Hepatocyte (in vitro differentiated cells): ENCODE results near the gene NR2F1-AS1. TPM values are rescaled to one million over a fixed set of nuclear protein-coding genes. Genes with fewer than 3 reads are reported as not detected.

Source experiments
- DNase-seq: peaks from one replicate; pipeline ENCODE4 v3.0.0-alpha.2; 2016; ENCODE audit warnings: low spot score
- H2AFZ ChIP-seq: fragments of 200-600 bp; sonication (generic); 2 replicates; pipeline ENCODE4 v1.6.0; 2016; ENCODE audit warnings: antibody characterized with exemption, mild to moderate bottlenecking
- H3K27ac ChIP-seq: fragments of 200-600 bp; sonication (generic); 2 replicates; pipeline ENCODE4 v1.5.1; 2016; ENCODE audit warnings: mild to moderate bottlenecking
- H3K27me3 ChIP-seq: fragments of 200-600 bp; sonication (generic); 2 replicates; pipeline ENCODE4 v1.6.1; 2016
- H3K36me3 ChIP-seq: fragments of 200-600 bp; sonication (generic); replicated peaks from 2 replicates; pipeline ENCODE4 v1.5.1; 2016; ENCODE audit warnings: low read depth; ENCODE audit not compliant: insufficient read depth
- H3K4me1 ChIP-seq: fragments of 200-600 bp; sonication (generic); 2 replicates; pipeline ENCODE4 v1.5.1; 2016; ENCODE audit warnings: mild to moderate bottlenecking, moderate library complexity; ENCODE audit not compliant: insufficient read depth
- H3K4me2 ChIP-seq: fragments of 200-600 bp; sonication (generic); 2 replicates; pipeline ENCODE4 v1.6.0; 2016
- H3K4me3 ChIP-seq: fragments of 200-600 bp; sonication (generic); 2 replicates; pipeline ENCODE4 v1.5.1; 2016; ENCODE audit warnings: mild to moderate bottlenecking
- H3K79me2 ChIP-seq: fragments of 200-600 bp; sonication (generic); 2 replicates; pipeline ENCODE4 v1.6.0; 2017; ENCODE audit warnings: mild to moderate bottlenecking
- H3K9me2 ChIP-seq: fragments of 200-600 bp; sonication (generic); replicated peaks from 2 replicates; pipeline ENCODE4 v1.6.0; 2017; ENCODE audit warnings: mild to moderate bottlenecking; ENCODE audit not compliant: insufficient read depth
- H3K9me3 ChIP-seq: fragments of 200-600 bp; sonication (generic); 2 replicates; pipeline ENCODE4 v1.5.1; 2016; ENCODE audit warnings: low read depth, mild to moderate bottlenecking
- H4K20me1 ChIP-seq: fragments of 200-600 bp; sonication (generic); 2 replicates; pipeline ENCODE4 v1.6.0; 2016; ENCODE audit warnings: mild to moderate bottlenecking; ENCODE audit not compliant: insufficient read depth, poor library complexity, severe bottlenecking
- CTCF ChIP-seq: fragments of 200-600 bp; sonication (generic); IDR thresholded peaks from 2 replicates; pipeline ENCODE4 v1.5.1; 2016; ENCODE audit warnings: antibody characterized with exemption, mild to moderate bottlenecking; ENCODE audit not compliant: poor library complexity
- EZH2 ChIP-seq: fragments of 200-600 bp; sonication (generic); IDR thresholded peaks from 2 replicates; pipeline ENCODE4 v1.6.1; 2016; ENCODE audit warnings: antibody characterized with exemption, mild to moderate bottlenecking, borderline replicate concordance
- EZH2phosphoT487 ChIP-seq: fragments of 200-600 bp; sonication (generic); IDR thresholded peaks from one replicate; pipeline ENCODE4 v1.6.1; 2018; ENCODE audit warnings: antibody characterized with exemption, mild to moderate bottlenecking, low read depth, moderate library complexity; ENCODE audit not compliant: unreplicated experiment, severe bottlenecking
- WGBS: methylation state at CpG from one replicate; pipeline ENCODE4 v1.1.6; 2016; ENCODE audit warnings: low lambda C conversion rate; ENCODE audit errors: missing lambda C conversion rate; 5-methylcytosine and 5-hydroxymethylcytosine counted together
- polyA plus RNA-seq: library from polyadenylated mRNA; unstranded; fragments of >200 nt; fragmentation: Nextera tagmentation; extraction: Ambion mirVana; gene quantifications from 2 replicates; pipeline ENCODE4 v1.2.1, GENCODE V29; 2016
- total RNA-seq: library from RNA; depleted of rRNA; stranded (reverse); fragments of >200 nt; gene quantifications from 2 replicates; pipeline ENCODE4 v1.2.3, GENCODE V29; 2014

The NR2F1-AS1 gene
- total RNA-seq (8.2 and 8.4 TPM in 2 replicates), polyA plus RNA-seq (8.6 and 9.3 TPM in 2 replicates)

- Histone ChIP-seq H3K36me3 (no peaks in the 10 kb centered on the region), H3K27ac (peak within 1 kb of the TSS; percentile 74), H2AFZ (peak within 1 kb of the TSS; percentile 81), H3K4me3 (peak within 1 kb of the TSS; percentile 42), H3K9me3 (no peaks in the 10 kb centered on the region), H3K79me2 (peaks cover 2% of the 10 kb centered on the region), H4K20me1 (peaks cover 3% of the 10 kb centered on the region), H3K27me3 (peaks cover 79% of the 10 kb centered on the region), H3K4me2 (peak within 1 kb of the TSS; percentile 94), H3K4me1 (peaks cover 21% of the 10 kb centered on the region), H3K9me2 (no peaks in the 10 kb centered on the region)
- DNase-seq = no peak
- TF ChIP-seq EZH2 = no peak
- no peak for TF ChIP-seq EZH2phosphoT487
- no peak for TF ChIP-seq CTCF
- WGBS = 3% methylated on average over 41 of the region's 41 CpGs
Observed at GRCh38 chr5:93580927-93581445, at the start of gene NR2F1-AS1. NR2F1-AS1 (minus strand) TSS chr5:93581219.

DNA sequence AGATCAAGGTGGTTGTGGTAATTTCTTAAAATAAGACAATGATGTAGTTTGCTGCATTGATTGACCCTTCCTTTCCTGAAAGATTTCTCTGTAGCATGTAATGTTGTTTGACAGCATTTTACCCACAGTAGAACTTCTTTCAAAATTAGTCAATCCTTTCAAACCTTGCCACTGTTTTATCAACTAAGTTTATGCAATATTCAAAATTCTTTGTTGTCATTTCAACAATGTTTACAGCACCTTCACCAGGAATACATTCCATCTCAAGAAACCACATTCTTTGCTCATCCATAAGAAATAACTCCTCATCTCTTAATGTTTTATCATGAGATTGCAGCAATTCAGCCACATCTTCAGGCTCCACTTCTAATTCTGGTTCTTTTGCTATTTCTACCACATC lies 45.8 kb upstream of the NR2F1-AS1 start:
- DNase-seq = no peak
- no peaks in the 10 kb centered on the region for H3K9me3 ChIP-seq
- H3K27me3 ChIP-seq = peaks cover 29% of the 10 kb centered on the region
- no peak overlapping the region for H3K4me2 ChIP-seq
- no peaks in the 10 kb centered on the region for H3K79me2 ChIP-seq
- H4K20me1 ChIP-seq = no peaks in the 10 kb centered on the region
- no peaks in the 10 kb centered on the region for H3K36me3 ChIP-seq
- H2AFZ ChIP-seq = no peak overlapping the region
- H3K4me3 ChIP-seq = no peak overlapping the region
- no peaks in the 10 kb centered on the region for H3K4me1 ChIP-seq
- no peak overlapping the region for H3K27ac ChIP-seq
- TF ChIP-seq CTCF = no peak
- TF ChIP-seq EZH2 = no peak
- no peak for TF ChIP-seq EZH2phosphoT487
- no peaks in the 10 kb centered on the region for H3K9me2 ChIP-seq

DNA sequence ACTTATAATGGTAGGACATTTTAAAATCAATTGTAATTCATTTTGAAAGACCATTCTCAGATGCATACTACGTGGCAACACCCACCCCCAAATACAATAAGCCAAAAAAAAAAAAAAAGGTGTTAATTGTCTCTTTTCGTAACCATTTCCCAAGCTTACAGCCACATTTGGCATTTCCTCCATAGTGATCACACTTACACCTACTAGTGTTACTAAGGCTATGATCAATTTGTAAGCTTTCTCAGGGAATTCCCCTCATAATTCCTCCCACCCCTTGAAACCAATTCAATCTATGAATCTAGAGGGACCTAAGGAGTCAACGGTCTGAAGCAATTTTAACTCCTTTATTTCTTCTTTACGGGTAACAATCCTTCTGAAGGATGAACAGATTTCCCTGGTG lies 42.1 kb upstream of the NR2F1-AS1 start:
- Histone ChIP-seq H3K27ac (no peak overlapping the region), H4K20me1 (no peaks in the 10 kb centered on the region), H3K79me2 (no peaks in the 10 kb centered on the region), H3K4me3 (no peak overlapping the region), H3K9me2 (no peaks in the 10 kb centered on the region), H3K27me3 (peaks cover 49% of the 10 kb centered on the region), H3K9me3 (no peaks in the 10 kb centered on the region), H2AFZ (no peak overlapping the region), H3K4me2 (no peak overlapping the region), H3K36me3 (no peaks in the 10 kb centered on the region), H3K4me1 (no peaks in the 10 kb centered on the region)
- WGBS = 47% methylated on average over 4 of the region's 4 CpGs
- TF ChIP-seq EZH2phosphoT487 (no peak), CTCF (no peak), EZH2 (no peak)
- no peak for DNase-seq
